ENCODE measurements around the gene TMEM63B.

TMEM63B gene

DNA sequence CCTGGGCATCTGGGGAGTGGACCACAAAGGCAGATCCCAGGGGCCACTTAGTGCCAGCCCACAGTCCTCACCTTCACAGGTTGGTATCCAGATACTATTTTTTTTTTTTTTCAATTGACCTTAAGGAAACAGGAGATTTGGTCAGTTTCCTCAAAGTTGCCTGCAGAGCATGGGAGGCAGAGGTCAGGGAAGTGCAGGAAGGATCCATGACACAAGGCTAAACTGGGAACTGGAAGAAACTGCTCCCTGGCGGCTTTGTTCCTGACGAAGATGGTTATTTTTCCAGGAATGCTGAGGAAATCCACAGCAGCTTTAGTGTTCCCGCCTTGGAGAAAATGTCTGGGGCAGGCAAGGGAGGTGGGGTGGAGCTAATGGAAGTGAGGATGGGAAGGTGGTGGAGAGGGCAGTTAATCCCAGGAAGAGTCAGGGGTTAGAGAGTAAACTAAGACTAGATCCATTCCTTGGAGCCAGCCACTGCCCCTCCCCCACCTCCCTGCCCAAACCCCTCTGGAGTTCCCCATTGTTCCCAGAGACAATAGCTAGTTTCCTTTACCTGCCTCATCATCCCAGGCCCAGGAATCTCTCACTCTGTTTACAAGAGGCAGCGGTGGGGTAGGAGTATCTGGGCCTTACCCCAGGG, 75.1 kb downstream of the TMEM63B start:
- H3K4me3 ChIP-seq (ENCODE audit: low read depth, low read length): no peak overlapping the region
- DNase-seq (ENCODE audit: low read depth): no peak
- no peak for TF ChIP-seq CTCF (IDR thresholded peaks at IDR 0.05; ENCODE audit: low read depth, low read length, missing control alignments)

- DNase-seq (ENCODE audit: low read depth): no peak
- no peak for TF ChIP-seq CTCF (IDR thresholded peaks at IDR 0.05; ENCODE audit: low read depth, low read length, missing control alignments)
- no peak overlapping the region for H3K4me3 ChIP-seq (ENCODE audit: low read depth, low read length)
Observed at GRCh38 chr6:44202972-44203750, 75.8 kb downstream of the TMEM63B start.

- no peak for TF ChIP-seq CTCF (IDR thresholded peaks at IDR 0.05; ENCODE audit: low read depth, low read length, missing control alignments)
- H3K4me3 ChIP-seq (ENCODE audit: low read depth, low read length): no peak overlapping the region
- DNase-seq (ENCODE audit: low read depth): no peak
Observed at GRCh38 chr6:44203955-44204354, 76.6 kb downstream of the TMEM63B start.

All from GM12864 (cell line).